ENCODE results near the gene P2RX4.
A peak's percentile ranks its signal among the peaks of the same experiment; 100 is the strongest.
"Not testable (repeated sequence)": the region's sequence is repeated elsewhere in the genome, so short reads cannot be mapped to it uniquely, and the experiment has no call there.

The P2RX4 gene

DNA sequence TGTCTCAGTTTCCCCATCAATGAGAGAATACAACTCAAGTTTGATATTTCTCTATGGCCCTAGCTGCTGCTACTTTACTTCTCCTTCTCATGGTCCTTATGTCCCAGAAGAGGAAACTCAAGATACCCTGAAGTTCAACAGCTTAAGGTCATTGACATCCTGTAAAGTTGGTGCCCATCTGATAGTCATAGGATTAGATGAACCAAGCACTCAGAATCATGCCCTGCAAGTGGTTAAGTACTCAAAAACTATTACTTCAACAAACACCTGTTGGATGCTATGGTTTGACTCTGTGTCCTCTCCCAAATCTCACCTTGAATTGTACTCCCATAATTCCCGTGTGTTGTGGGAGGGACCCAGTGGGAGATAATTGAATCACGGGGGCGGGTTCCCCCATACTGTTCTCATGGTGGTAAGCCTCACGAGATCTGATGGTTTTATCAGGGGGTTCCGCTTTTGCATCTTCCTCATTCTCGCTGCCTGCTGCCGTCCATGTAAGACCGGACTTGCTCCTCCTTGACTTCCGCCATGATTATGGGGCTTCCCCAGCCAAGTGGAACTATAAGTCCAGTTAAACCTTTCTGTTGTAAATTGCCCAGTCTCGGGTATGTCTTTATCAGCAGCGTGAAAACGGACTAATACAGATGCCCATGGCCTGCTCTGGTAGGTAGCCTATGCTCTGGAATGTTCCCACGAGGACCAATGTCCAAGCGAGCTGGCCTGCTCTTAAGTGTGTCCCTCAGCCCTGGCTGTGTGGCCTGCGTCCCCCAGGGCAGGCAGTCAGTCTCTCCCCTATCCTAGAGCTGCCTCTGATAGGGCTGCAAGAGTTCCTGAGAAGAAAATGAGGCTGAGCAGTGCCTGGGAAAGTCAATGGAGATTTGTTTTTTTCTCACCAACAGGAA, 68.5 kb downstream of the P2RX4 start:
- no peak for DNase-seq (ENCODE audit: low spot score)

- peak; percentile 77 for DNase-seq (ENCODE audit: low spot score)
Observed at GRCh38 chr12:121279071-121279375, 69.1 kb downstream of the P2RX4 start.

GRCh38 chr12:121279507-121279915, 69.6 kb downstream of the P2RX4 start:
- peak; percentile 81 for DNase-seq (ENCODE audit: low spot score)

- not testable (repeated sequence) for DNase-seq (ENCODE audit: low spot score)
Observed at GRCh38 chr12:121280531-121280930, 70.6 kb downstream of the P2RX4 start.

- not testable (repeated sequence) for DNase-seq (ENCODE audit: low spot score)
Observed at GRCh38 chr12:121281116-121281515, 71.2 kb downstream of the P2RX4 start.

GRCh38 chr12:121282072-121282742, 72.3 kb downstream of the P2RX4 start:
- DNase-seq (ENCODE audit: low spot score) = no peak

DNA sequence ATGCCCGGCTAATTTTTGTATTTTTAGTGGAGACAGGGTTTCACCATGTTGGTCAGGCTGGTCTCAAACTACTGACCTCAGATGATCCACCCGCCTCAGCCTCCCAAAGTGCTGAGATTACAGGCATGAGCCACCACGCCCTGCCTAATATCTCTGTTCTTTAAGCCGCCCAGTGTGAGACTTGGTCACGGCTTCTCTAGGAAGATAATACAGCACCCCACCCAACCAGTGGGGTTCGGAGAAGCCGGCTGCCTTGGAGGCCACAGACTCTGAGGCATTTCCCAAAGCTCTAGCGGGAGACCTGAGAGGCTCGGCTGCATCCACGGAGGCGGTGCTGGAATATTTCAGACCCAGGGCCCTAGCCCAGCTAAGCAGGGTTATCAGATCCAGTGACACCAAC, 73.0 kb downstream of the P2RX4 start:
- DNase-seq (ENCODE audit: low spot score) = not testable (repeated sequence)

GRCh38 chr12:121283388-121283787, 73.5 kb downstream of the P2RX4 start:
- no peak for DNase-seq (ENCODE audit: low spot score)

Measured in AG20443 (cell line).